H1 (cell line): Measurements from ENCODE around the gene NANOS3. TPM values are rescaled to one million over a fixed set of nuclear protein-coding genes. Genes with fewer than 3 reads are reported as not detected.

Experiments used
- CTCF ChIA-PET: fragments of 300-600 bp; sonication (Branson Sonifier 250); formaldehyde crosslinking; loops from one replicate; lab custom pipeline; 2021; ENCODE audit not compliant: partially characterized antibody; lab: Charles Lee
- POLR2A ChIA-PET: fragments of 300-600 bp; sonication (Branson Sonifier 250); formaldehyde crosslinking; loops from one replicate; lab custom pipeline; 2021; ENCODE audit warnings: inconsistent platforms; ENCODE audit not compliant: partially characterized antibody; lab: Charles Lee
- DNase-seq, 2 experiments: peaks; one replicate each; pipeline versions ENCODE4 v3.0.0 to v3.0.0-alpha.2; 2010 to 2022; ENCODE audit warnings: low spot score in 2 of 2, low read depth in 1 of 2, mixed read lengths in 1 of 2
- FAIRE-seq: peaks from 2 replicates; lab custom pipeline; 2011; peaks lifted over from hg19 to GRCh38; lab: Jason Lieb, UNC
- H2AFZ ChIP-seq: 2 replicates; pipeline ENCODE4 v1.8.1; 2012; ENCODE audit warnings: low read length, inconsistent platforms
- H2AK5ac ChIP-seq: 2 replicates; pipeline ENCODE4 v1.6.1; 2013; ENCODE audit warnings: low read depth, low read length
- H2BK120ac ChIP-seq: replicated peaks from 2 replicates; pipeline ENCODE3; 2013; ENCODE audit warnings: low read depth, low read length, inconsistent platforms
- H2BK12ac ChIP-seq: 2 replicates; pipeline ENCODE4 v1.6.1; 2013; ENCODE audit warnings: low read depth, low read length
- H2BK15ac ChIP-seq: 2 replicates; pipeline ENCODE4 v1.6.1; 2013; ENCODE audit warnings: low read length
- H2BK20ac ChIP-seq: 2 replicates; pipeline ENCODE4 v1.6.1; 2013; ENCODE audit warnings: low read length
- H2BK5ac ChIP-seq: 2 replicates; pipeline ENCODE4 v1.6.1; 2013; ENCODE audit warnings: low read depth, low read length
- H3K14ac ChIP-seq: 2 replicates; pipeline ENCODE4 v1.6.1; 2013; ENCODE audit warnings: inconsistent platforms; ENCODE audit not compliant: insufficient read length
- H3K18ac ChIP-seq: 2 replicates; pipeline ENCODE4 v1.6.1; 2013; ENCODE audit warnings: low read length; ENCODE audit errors: extremely low read depth
- H3K23ac ChIP-seq: 2 replicates; pipeline ENCODE4 v1.6.1; 2013; ENCODE audit warnings: inconsistent platforms; ENCODE audit not compliant: insufficient read length
- H3K23me2 ChIP-seq: 2 replicates; pipeline ENCODE4 v1.6.1; 2013; ENCODE audit warnings: low read depth, low read length
- H3K27ac ChIP-seq: 2 replicates; pipeline ENCODE4 v1.6.1; 2011; ENCODE audit warnings: low read depth, low read length, inconsistent platforms
- H3K27me3 ChIP-seq, 4 experiments: replicated peaks in 1 of 4; 1 replicate in 1 of 4; 2 replicates in 3 of 4; pipeline versions ENCODE4 v1.6.1 to v1.8.1; 2011 to 2013; ENCODE audit warnings: low read length in 3 of 4, mild to moderate bottlenecking in 3 of 4, inconsistent platforms in 2 of 4, mixed read lengths in 2 of 4, moderate library complexity in 1 of 4; ENCODE audit not compliant: control insufficient read depth in 3 of 4, insufficient read depth in 3 of 4; ENCODE audit errors: extremely low read depth in 1 of 4
- H3K36me3 ChIP-seq, 4 experiments: 2 replicates each; pipeline versions ENCODE4 v1.6.1 to v1.8.1; 2011 to 2013; ENCODE audit warnings: mild to moderate bottlenecking in 4 of 4, low read length in 3 of 4, moderate library complexity in 2 of 4, control low read depth in 1 of 4, inconsistent platforms in 1 of 4; ENCODE audit not compliant: insufficient read depth in 4 of 4, control insufficient read depth in 2 of 4
- H3K4ac ChIP-seq: replicated peaks from 2 replicates; pipeline ENCODE3; 2013; ENCODE audit warnings: low read length, low read depth, mixed read lengths, inconsistent platforms; ENCODE audit not compliant: insufficient read length
- H3K4me1 ChIP-seq, 4 experiments: replicated peaks in 1 of 4; 1 replicate in 1 of 4; 2 replicates in 3 of 4; pipeline versions ENCODE4 v1.6.1 to v1.8.1; 2011 to 2013; ENCODE audit warnings: low read length in 3 of 4, inconsistent platforms in 2 of 4, mixed read lengths in 1 of 4; ENCODE audit not compliant: insufficient read depth in 4 of 4, control insufficient read depth in 3 of 4
- H3K4me2 ChIP-seq, 2 experiments: 2 replicates each; pipeline versions ENCODE4 v1.6.1 to v1.8.1; 2011 to 2013; ENCODE audit warnings: low read depth in 2 of 2, low read length in 2 of 2, control low read depth in 1 of 2, inconsistent platforms in 1 of 2, mild to moderate bottlenecking in 1 of 2; ENCODE audit not compliant: insufficient read depth in 1 of 2
- H3K4me3 ChIP-seq, 4 experiments: fragments of 200-600, 300-600 bp in 1 of 4; sonication (generic), shearing (Covaris generic), sonication (Bioruptor Twin) in 1 of 4; 2 replicates each; pipeline versions ENCODE4 v1.5.1 to v1.8.1; 2011 to 2016; ENCODE audit warnings: low read length in 4 of 4, low read depth in 3 of 4, control low read depth in 2 of 4, inconsistent platforms in 2 of 4, mild to moderate bottlenecking in 2 of 4, mixed read lengths in 1 of 4, moderate library complexity in 1 of 4; ENCODE audit not compliant: insufficient read depth in 2 of 4; ENCODE audit errors: extremely low read depth in 1 of 4
- H3K56ac ChIP-seq: replicated peaks from 2 replicates; pipeline ENCODE3; 2013; ENCODE audit warnings: low read depth, mild to moderate bottlenecking, mixed read lengths, low read length, inconsistent platforms; ENCODE audit not compliant: insufficient read length
- H3K79me1 ChIP-seq: 2 replicates; pipeline ENCODE4 v1.6.1; 2013; ENCODE audit warnings: low read depth, low read length, control low read depth
- H3K79me2 ChIP-seq, 2 experiments: 2 replicates each; pipeline versions ENCODE4 v1.6.1 to v1.8.1; 2012 to 2013; ENCODE audit warnings: low read length in 2 of 2, mild to moderate bottlenecking in 2 of 2, inconsistent platforms in 1 of 2; ENCODE audit not compliant: insufficient read depth in 2 of 2, control insufficient read depth in 1 of 2
- H3K9ac ChIP-seq, 4 experiments: replicated peaks in 1 of 4; 1 replicate in 1 of 4; 2 replicates in 3 of 4; pipeline versions ENCODE4 v1.6.1 to v1.8.1; 2011 to 2013; ENCODE audit warnings: low read depth in 3 of 4, low read length in 3 of 4, control low read depth in 2 of 4, mild to moderate bottlenecking in 2 of 4, moderate library complexity in 2 of 4, inconsistent platforms in 1 of 4; ENCODE audit errors: extremely low read depth in 1 of 4
- H3K9me3 ChIP-seq, 2 experiments: 2 replicates each; pipeline versions ENCODE4 v1.6.1 to v1.8.1; 2012 to 2013; ENCODE audit warnings: mild to moderate bottlenecking in 2 of 2, moderate library complexity in 2 of 2, control low read depth in 1 of 2, inconsistent platforms in 1 of 2, low read depth in 1 of 2, low read length in 1 of 2, mixed read lengths in 1 of 2; ENCODE audit not compliant: insufficient read depth in 2 of 2
- H4K20me1 ChIP-seq, 2 experiments: replicated peaks in 1 of 2; 2 replicates each; pipeline versions ENCODE3 to v1.8.1; 2011 to 2013; ENCODE audit warnings: inconsistent platforms in 2 of 2, low read length in 2 of 2, mild to moderate bottlenecking in 1 of 2; ENCODE audit not compliant: insufficient read depth in 2 of 2, control insufficient read depth in 1 of 2
- H4K5ac ChIP-seq: 2 replicates; pipeline ENCODE4 v1.6.1; 2013; ENCODE audit warnings: low read length, low read depth, mixed read lengths, inconsistent platforms; ENCODE audit not compliant: insufficient read length
- H4K8ac ChIP-seq: 2 replicates; pipeline ENCODE4 v1.8.0; 2013; ENCODE audit warnings: mild to moderate bottlenecking, moderate library complexity, low read length, inconsistent platforms; ENCODE audit not compliant: insufficient read depth; ENCODE audit errors: extremely low read depth
- H4K91ac ChIP-seq: replicated peaks from 2 replicates; pipeline ENCODE3; 2013; ENCODE audit warnings: low read length, mixed read lengths, inconsistent platforms; ENCODE audit not compliant: insufficient read length
- CBX5 ChIP-seq: fragments of 300-800, 300-1000 bp; sonication (generic); IDR thresholded peaks from 2 replicates; pipeline ENCODE4 v1.7.1; 2016; ENCODE audit warnings: antibody characterized with exemption, low read length, low read depth
- CHD2 ChIP-seq: IDR thresholded peaks from 2 replicates; pipeline ENCODE4 v1.6.1; 2012; ENCODE audit warnings: low read length, improper control_type of control experiment
- GABPA ChIP-seq: IDR thresholded peaks from 2 replicates; pipeline ENCODE4 v1.6.1; 2011; ENCODE audit warnings: mild to moderate bottlenecking, low read length, moderate library complexity, borderline replicate concordance; ENCODE audit not compliant: insufficient read depth
- GTF2F1 ChIP-seq: IDR thresholded peaks from 2 replicates; pipeline ENCODE4 v1.6.1; 2012; ENCODE audit warnings: low read depth, low read length, improper control_type of control experiment, borderline replicate concordance
- HDAC2 ChIP-seq, 2 experiments: fragments of 300-600 bp in 1 of 2; sonication (generic) in 1 of 2; IDR thresholded peaks; 2 replicates each; pipeline ENCODE4 v1.6.1; 2011 to 2012; ENCODE audit warnings: low read depth in 2 of 2, low read length in 2 of 2, mild to moderate bottlenecking in 2 of 2, moderate library complexity in 2 of 2, borderline replicate concordance in 1 of 2, inconsistent platforms in 1 of 2
- JUND ChIP-seq: IDR thresholded peaks from 2 replicates; pipeline ENCODE4 v1.6.1; 2011; ENCODE audit warnings: mild to moderate bottlenecking, improper control_type of control experiment, low read length
- MAFK ChIP-seq: IDR thresholded peaks from 2 replicates; pipeline ENCODE4 v1.6.1; 2012; ENCODE audit warnings: low read depth, mild to moderate bottlenecking, improper control_type of control experiment, low read length
- POLR2AphosphoS5 ChIP-seq: IDR thresholded peaks from 2 replicates; pipeline ENCODE4 v1.6.1; 2011; ENCODE audit warnings: low read depth, low read length
- TAF1 ChIP-seq: IDR thresholded peaks from 2 replicates; pipeline ENCODE4 v1.6.1; 2011; ENCODE audit warnings: mild to moderate bottlenecking, low read depth, low read length
- TBP ChIP-seq: IDR thresholded peaks from 2 replicates; pipeline ENCODE4 v1.6.1; 2011; ENCODE audit warnings: low read depth, low read length, improper control_type of control experiment
- WGBS, 2 experiments: shearing (Covaris generic) in 1 of 2; methylation state at CpG; one replicate each; pipeline versions ENCODE4 v1.1.6 to v1.1.7; 2013 to 2015; ENCODE audit warnings: low lambda C conversion rate in 2 of 2, mixed read lengths in 2 of 2, inconsistent platforms in 1 of 2, low coverage in 1 of 2, missing lambda C conversion rate in 1 of 2; ENCODE audit not compliant: insufficient replicate concordance in 2 of 2, insufficient coverage in 1 of 2, insufficient read length in 1 of 2; ENCODE audit errors: extremely low coverage in 1 of 2, missing lambda C conversion rate in 1 of 2; 5-methylcytosine and 5-hydroxymethylcytosine counted together
- polyA plus RNA-seq, 7 experiments: library from polyadenylated mRNA; depleted of rRNA in 3 of 7; stranded (reverse) in 5 of 7; unstranded in 2 of 7; fragments of >200 nt in 5 of 7; fragments of 200-250 nt in 2 of 7; gene quantifications; 1 replicate in 5 of 7; 2 replicates in 1 of 7; 4 replicates in 1 of 7; pipeline versions ENCODE4 v1.2.1 to v1.2.3, GENCODE V29; 2011 to 2013; ENCODE audit warnings: missing spikeins in 2 of 7, mixed read lengths in 2 of 7
- total RNA-seq: library from RNA; stranded (reverse); fragmentation: NEBNext Ultra II Directional; extraction: Animal tissue kit (Norgen Biotek cat#: 25700); gene quantifications from 2 replicates; pipeline ENCODE4 v1.2.1, GENCODE V29; 2021

The NANOS3 gene
- total and polyA plus RNA-seq, 2 of the 8 experiments (the other 6 are each of a cell fraction or from before 2014, with no cell fraction given) = 0.62 TPM; not detected in 1

GRCh38 chr19:13849991-13850909 is 26.7 kb upstream of the NANOS3 start:
- no peak overlapping the region for H3K14ac ChIP-seq
- H2BK12ac ChIP-seq = peak overlapping the region; percentile 100
- peak overlapping the region; percentile 89; the same call in 1 of the 2 replicates for H2BK20ac ChIP-seq
- FAIRE-seq (no peak), DNase-seq (peak in 1 of 2 experiments; percentile 88)
- H3K23me2 ChIP-seq = peaks cover 13% of the 10 kb centered on the region; the same call in 1 of the 2 replicates
- H3K27ac ChIP-seq = peak overlapping the region; percentile 67; the same call in 1 of the 2 replicates
- no peaks in the 10 kb centered on the region for H3K27me3 ChIP-seq
- H4K91ac ChIP-seq = peak overlapping the region; percentile 50
- peak overlapping the region; percentile 73 for H3K18ac ChIP-seq
- peak overlapping the region; percentile 86 for H2AFZ ChIP-seq
- no peaks in the 10 kb centered on the region for H3K9me3 ChIP-seq
- H3K4me2 ChIP-seq = peak overlapping the region; percentile 53 to 68
- peak overlapping the region; percentile 98; the same call in 1 of the 2 replicates for H2AK5ac ChIP-seq
- no peaks in the 10 kb centered on the region for H3K79me1 ChIP-seq
- H4K20me1 ChIP-seq = no peaks in the 10 kb centered on the region
- peak overlapping the region; percentile 93; the same call in 1 of the 2 replicates for H4K8ac ChIP-seq
- peaks cover 6 to 23% (median 16%) of the 10 kb centered on the region in 4 experiments for H3K4me1 ChIP-seq
- CTCF ChIA-PET = interaction anchor here (0.6 to 4.8 kb wide), 5 partner anchors 8 to 472 kb away, joined by 3 to 32 read pairs (median 7); no protein-coding TSS in a partner anchor
- H3K56ac ChIP-seq = no peak overlapping the region
- H3K9ac ChIP-seq = peak overlapping the region in 3 of 4 experiments; percentile 24 to 47 (median 35); a peak in 4 of 7 replicates
- peak overlapping the region; percentile 44 for H2BK120ac ChIP-seq
- no peak overlapping the region for H3K4ac ChIP-seq
- peak overlapping the region; percentile 95; the same call in 1 of the 2 replicates for H2BK15ac ChIP-seq
- peak overlapping the region; percentile 3 to 42 (median 12); a peak in 4 of 8 replicates for H3K4me3 ChIP-seq
- no peak overlapping the region for H3K23ac ChIP-seq
- no peak overlapping the region for H4K5ac ChIP-seq
- H3K79me2 ChIP-seq = no peaks in the 10 kb centered on the region
- POLR2A ChIA-PET = interaction anchor here (1.2 to 9.2 kb wide), 5 partner anchors 9 to 54 kb away, joined by 4 to 62 read pairs (median 5); partner anchors contain the start of gene ZSWIM4
- WGBS, 2 experiments = 24% methylated on average over 66 of the region's 66 CpGs; no CpG with 5 or more reads in 1 of the 2 experiments
- H2BK5ac ChIP-seq = peak overlapping the region; percentile 87
- H3K36me3 ChIP-seq = no peaks in the 10 kb centered on the region
- TF ChIP-seq TBP = no peak
- no peak for TF ChIP-seq GTF2F1
- TF ChIP-seq GABPA = no peak
- no peak for TF ChIP-seq POLR2AphosphoS5
- TF ChIP-seq CBX5 = no peak
- TF ChIP-seq JUND = peak; percentile 89
- TF ChIP-seq CHD2 = no peak
- no peak for TF ChIP-seq TAF1
- no peak for TF ChIP-seq MAFK
- no peak for TF ChIP-seq HDAC2 (IDR thresholded peaks at IDR 0.05; ENCODE audit: borderline replicate concordance in 1 of 2, low read depth in 2 of 2, low read length in 2 of 2)
